ENCODE measurements around the gene THAP12. TPM values are rescaled to one million over a fixed set of nuclear protein-coding genes. Genes with fewer than 3 reads are reported as not detected.
"Not testable (repeated sequence)": the region's sequence is repeated elsewhere in the genome, so short reads cannot be mapped to it uniquely, and the experiment has no call there.

THAP12 gene
- total and polyA plus RNA-seq, 4 donors, result 5.6 to 21.9 (median 13.7) TPM

- H3K27me3 ChIP-seq (ENCODE audit: control insufficient read depth in 4 of 4, insufficient read depth in 4 of 4, low read length in 3 of 4); H3K4me3 ChIP-seq (ENCODE audit: low read depth in 1 of 3, low read length in 3 of 3); DNase-seq (ENCODE audit: low spot score): not testable (repeated sequence)
These were observed 61.1 kb downstream of the THAP12 start for GRCh38 chr11:76319798-76320197.

DNA sequence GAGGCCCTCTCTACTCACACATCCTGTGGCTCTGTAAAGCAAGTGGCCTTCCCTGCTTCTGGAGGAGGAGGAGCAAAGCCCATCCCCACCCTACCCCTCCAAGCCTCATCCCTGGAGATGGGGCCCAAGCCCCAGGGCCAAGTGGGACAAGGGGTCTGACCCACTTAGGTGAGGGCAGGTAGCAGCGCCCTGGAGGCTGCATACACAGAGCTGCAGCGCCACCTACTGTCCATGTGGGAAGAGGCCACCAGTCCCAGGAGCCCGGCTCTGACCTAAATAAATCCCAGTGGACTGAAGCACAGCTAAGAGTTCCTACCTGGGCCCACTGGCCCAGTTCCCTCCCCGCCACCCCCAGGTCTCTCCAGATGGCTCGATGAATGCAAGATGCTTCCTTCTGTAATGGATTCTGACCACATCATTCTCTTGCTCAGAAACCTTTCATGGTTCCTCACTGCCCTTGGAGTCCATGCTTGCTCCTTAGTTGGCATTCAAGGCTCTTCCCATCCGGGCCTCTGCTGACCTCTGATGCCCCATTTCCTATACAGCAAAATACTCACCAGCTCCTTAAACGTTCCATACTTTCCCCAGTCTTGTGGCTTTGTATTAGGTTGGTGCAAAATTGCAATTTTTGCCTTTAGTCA lies 62.1 kb downstream of the THAP12 start:
- Histone ChIP-seq H3K4me3 (ENCODE audit: low read depth in 1 of 3, low read length in 3 of 3) (no peak overlapping the region), H3K9ac (ENCODE audit: low read depth in 1 of 2, low read length in 2 of 2) (no peak overlapping the region), H3K4me1 (ENCODE audit: control insufficient read depth in 4 of 4, insufficient read depth in 4 of 4, low read length in 3 of 4) (peaks cover 0 to 13% (median 10%) of the 10 kb centered on the region in 4 donors), H3K27ac (ENCODE audit: low read depth in 1 of 2, low read length in 2 of 2) (no peak overlapping the region), H3K27me3 (ENCODE audit: control insufficient read depth in 4 of 4, insufficient read depth in 4 of 4, low read length in 3 of 4) (peaks cover 0 to 7% (median under 1%) of the 10 kb centered on the region in 4 donors), H3K36me3 (ENCODE audit: control insufficient read depth in 4 of 4, insufficient read depth in 3 of 4, low read depth in 1 of 4, low read length in 3 of 4) (no peaks in the 10 kb centered on the region), H3K9me3 (ENCODE audit: control insufficient read depth in 4 of 4, low read length in 3 of 4) (no peaks in the 10 kb centered on the region)
- WGBS, result 4% methylated on average over 7 of the region's 7 CpGs
- peak; percentile 84 for DNase-seq (ENCODE audit: low spot score)
- TF ChIP-seq RXRA (IDR thresholded peaks at IDR 0.05) (peak in 1 of 2 donors; percentile 40), CTCF (IDR thresholded peaks at IDR 0.05; ENCODE audit: low read depth, low read length, missing input control) (peak; percentile 98), RAD21 (IDR thresholded peaks at IDR 0.05) (peak; percentile 97 to 99), FOXA1 (IDR thresholded peaks at IDR 0.05) (no peak)

More at GRCh38 chr11:76319798-76320197, 61.1 kb downstream of the THAP12 start:
- not testable (repeated sequence) for H3K9ac ChIP-seq (ENCODE audit: low read depth in 1 of 2, low read length in 2 of 2); H3K9me3 ChIP-seq (ENCODE audit: control insufficient read depth in 4 of 4, low read length in 3 of 4); H3K36me3 ChIP-seq (ENCODE audit: control insufficient read depth in 4 of 4, insufficient read depth in 3 of 4, low read depth in 1 of 4, low read length in 3 of 4); H3K27ac ChIP-seq (ENCODE audit: low read depth in 1 of 2, low read length in 2 of 2)
- WGBS, result 77% methylated on average over 5 of the region's 5 CpGs
- peaks cover 0 to 13% (median 10%) of the 10 kb centered on the region in 4 donors for H3K4me1 ChIP-seq (ENCODE audit: control insufficient read depth in 4 of 4, insufficient read depth in 4 of 4, low read length in 3 of 4)

GRCh38 chr11:76317296-76317695 lies 63.6 kb downstream of the THAP12 start:
- H3K36me3 ChIP-seq (ENCODE audit: control insufficient read depth in 4 of 4, insufficient read depth in 3 of 4, low read depth in 1 of 4, low read length in 3 of 4), result no peaks in the 10 kb centered on the region
- H3K9me3 ChIP-seq (ENCODE audit: control insufficient read depth in 4 of 4, low read length in 3 of 4), result no peaks in the 10 kb centered on the region
- DNase-seq (ENCODE audit: low spot score), result no peak
- peaks cover 0 to 13% (median 10%) of the 10 kb centered on the region in 4 donors for H3K4me1 ChIP-seq (ENCODE audit: control insufficient read depth in 4 of 4, insufficient read depth in 4 of 4, low read length in 3 of 4)
- peak overlapping the region; percentile 17 to 32 for H3K27ac ChIP-seq (ENCODE audit: low read depth in 1 of 2, low read length in 2 of 2)
- WGBS, result 66% methylated on average over 3 of the region's 3 CpGs
- peaks cover 0 to 7% (median under 1%) of the 10 kb centered on the region in 4 donors for H3K27me3 ChIP-seq (ENCODE audit: control insufficient read depth in 4 of 4, insufficient read depth in 4 of 4, low read length in 3 of 4)
- H3K9ac ChIP-seq (ENCODE audit: low read depth in 1 of 2, low read length in 2 of 2), result no peak overlapping the region
- TF ChIP-seq GABPA (IDR thresholded peaks at IDR 0.05 in 1 of 2, conservative IDR thresholded peaks at IDR 0.05 in 1 of 2) (no peak), CTCF (IDR thresholded peaks at IDR 0.05; ENCODE audit: low read depth, low read length, missing input control) (no peak), FOXA2 (IDR thresholded peaks at IDR 0.05) (no peak), EGR1 (IDR thresholded peaks at IDR 0.05; ENCODE audit: low read depth in 2 of 2) (no peak), TAF1 (conservative IDR thresholded peaks at IDR 0.05) (no peak), FOXA1 (IDR thresholded peaks at IDR 0.05) (no peak), SP1 (IDR thresholded peaks at IDR 0.05) (no peak), RXRA (IDR thresholded peaks at IDR 0.05) (no peak), ZBTB33 (IDR thresholded peaks at IDR 0.05) (no peak), HNF4G (IDR thresholded peaks at IDR 0.05) (no peak), HNF4A (conservative IDR thresholded peaks at IDR 0.05) (no peak)
- TF ChIP-seq, protein P1, sequence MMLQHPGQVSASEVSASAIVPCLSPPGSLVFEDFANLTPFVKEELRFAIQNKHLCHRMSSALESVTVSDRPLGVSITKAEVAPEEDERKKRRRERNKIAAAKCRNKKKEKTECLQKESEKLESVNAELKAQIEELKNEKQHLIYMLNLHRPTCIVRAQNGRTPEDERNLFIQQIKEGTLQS (IDR thresholded peaks at IDR 0.05), result no peak
- H3K4me3 ChIP-seq (ENCODE audit: low read depth in 1 of 3, low read length in 3 of 3), result no peak overlapping the region

Data from liver (tissue), 9 donors.